Measurements from ENCODE around the gene CUX1. TPM values are rescaled to one million over a fixed set of nuclear protein-coding genes. Genes with fewer than 3 reads are reported as not detected.

The CUX1 gene
- total RNA-seq, 1 experiment from 2014 or later, result 53.5 TPM

DNA sequence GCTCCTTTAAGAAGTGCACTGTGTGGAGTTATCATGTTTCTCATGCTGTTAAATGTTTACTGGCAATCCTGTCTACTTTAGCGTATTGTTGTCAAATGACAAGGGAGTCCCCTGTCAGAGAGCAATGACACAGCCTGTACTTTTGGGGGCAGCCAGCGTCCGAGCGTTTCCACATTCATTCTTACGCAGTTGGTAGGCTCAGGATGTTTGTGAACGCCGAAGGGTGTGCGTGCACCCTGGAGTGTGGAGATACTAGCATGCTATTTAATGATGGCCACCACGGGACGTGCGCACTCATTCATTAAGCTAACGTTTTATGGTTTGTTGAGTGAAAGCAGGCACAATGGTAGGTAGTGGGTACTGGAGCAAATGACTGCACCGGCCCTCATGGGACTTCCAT lies 48.0 kb downstream of the CUX1 start:
- no CpG with 5 or more reads among the region's 13 CpGs for WGBS (ENCODE audit: extremely low coverage, insufficient read length, low lambda C conversion rate)
- Histone ChIP-seq H3K18ac (ENCODE audit: insufficient read length, low read depth, low read length) (no peak overlapping the region), H4K5ac (ENCODE audit: insufficient read length, low read depth, low read length) (no peak overlapping the region), H2BK20ac (ENCODE audit: low read depth, low read length, poor library complexity, severe bottlenecking) (no peak overlapping the region), H2AK5ac (ENCODE audit: insufficient read length, low read length) (no peak overlapping the region), H3K23ac (ENCODE audit: insufficient read length, low read depth, low read length) (no peak overlapping the region), H4K8ac (replicated peaks; ENCODE audit: insufficient read length, low read depth, low read length) (no peak overlapping the region), H3K27me3 (ENCODE audit: insufficient read depth, low read length) (no peaks in the 10 kb centered on the region), H3K23me2 (ENCODE audit: insufficient read length, low read depth, low read length, poor library complexity, severe bottlenecking) (no peaks in the 10 kb centered on the region), H3K9ac (ENCODE audit: extremely low read depth, insufficient read length, low read length) (no peak overlapping the region), H4K20me1 (ENCODE audit: control insufficient read depth, insufficient read depth, insufficient read length) (peaks cover 5% of the 10 kb centered on the region), H3K4me2 (ENCODE audit: insufficient read depth, insufficient read length, low read length) (no peak overlapping the region), H3K4me1 (ENCODE audit: insufficient read depth, low read length) (peaks cover 21% of the 10 kb centered on the region; the same call in 1 of the 2 replicates), H3K56ac (ENCODE audit: insufficient read length, low read depth, low read length) (no peak overlapping the region), H2AFZ (ENCODE audit: low read length) (no peak overlapping the region), H2BK120ac (ENCODE audit: low read depth, low read length, poor library complexity, severe bottlenecking) (no peak overlapping the region), H3K14ac (ENCODE audit: insufficient read depth, low read length) (no peak overlapping the region), H3K79me1 (ENCODE audit: insufficient read depth, low read depth, low read length, poor library complexity, severe bottlenecking) (peaks cover 2% of the 10 kb centered on the region), H2BK12ac (ENCODE audit: insufficient read length, low read depth, low read length) (no peak overlapping the region), H3K9me3 (ENCODE audit: control insufficient read depth, low read depth, low read length) (no peaks in the 10 kb centered on the region), H4K91ac (ENCODE audit: insufficient read length, low read depth, low read length) (no peak overlapping the region), H2BK15ac (ENCODE audit: low read depth, low read length) (no peak overlapping the region), H2BK5ac (ENCODE audit: insufficient read length, low read length) (no peak overlapping the region), H3T11ph (ENCODE audit: low read length) (no peak overlapping the region), H3K27ac (ENCODE audit: insufficient read length, low read depth, low read length) (no peak overlapping the region), H3K79me2 (ENCODE audit: insufficient read depth, low read length) (peaks cover 38% of the 10 kb centered on the region), H3K4ac (ENCODE audit: low read depth, low read length) (no peak overlapping the region)
- H3K36me3 Mint-ChIP-seq (ENCODE audit: insufficient read depth in 1 of 3, low read depth in 3 of 3), result peaks cover 2 to 10% (median 6%) of the 10 kb centered on the region in 3 experiments; a peak in 5 of 7 replicates
- no peak for TF ChIP-seq CTCF (conservative IDR thresholded peaks at IDR 0.05)
- no peaks in the 10 kb centered on the region for H3K27me3 Mint-ChIP-seq (ENCODE audit: low read depth)
- peak overlapping the region in 2 of 3 experiments; percentile 26 to 65; a peak in 1 of 7 replicates for H3K27ac Mint-ChIP-seq
- peaks cover 48 to 66% of the 10 kb centered on the region in 2 experiments for H3K4me1 Mint-ChIP-seq
- no peak overlapping the region for H3K4me3 Mint-ChIP-seq
- no peak for DNase-seq
- H3K9me3 Mint-ChIP-seq, result no peaks in the 10 kb centered on the region; a peak in 1 of 5 replicates

Measured in H9 (cell line).